ENCODE measurements around the gene MKI67. TPM values are rescaled to one million over a fixed set of nuclear protein-coding genes. Genes with fewer than 3 reads are reported as not detected.

The MKI67 gene, protein sequence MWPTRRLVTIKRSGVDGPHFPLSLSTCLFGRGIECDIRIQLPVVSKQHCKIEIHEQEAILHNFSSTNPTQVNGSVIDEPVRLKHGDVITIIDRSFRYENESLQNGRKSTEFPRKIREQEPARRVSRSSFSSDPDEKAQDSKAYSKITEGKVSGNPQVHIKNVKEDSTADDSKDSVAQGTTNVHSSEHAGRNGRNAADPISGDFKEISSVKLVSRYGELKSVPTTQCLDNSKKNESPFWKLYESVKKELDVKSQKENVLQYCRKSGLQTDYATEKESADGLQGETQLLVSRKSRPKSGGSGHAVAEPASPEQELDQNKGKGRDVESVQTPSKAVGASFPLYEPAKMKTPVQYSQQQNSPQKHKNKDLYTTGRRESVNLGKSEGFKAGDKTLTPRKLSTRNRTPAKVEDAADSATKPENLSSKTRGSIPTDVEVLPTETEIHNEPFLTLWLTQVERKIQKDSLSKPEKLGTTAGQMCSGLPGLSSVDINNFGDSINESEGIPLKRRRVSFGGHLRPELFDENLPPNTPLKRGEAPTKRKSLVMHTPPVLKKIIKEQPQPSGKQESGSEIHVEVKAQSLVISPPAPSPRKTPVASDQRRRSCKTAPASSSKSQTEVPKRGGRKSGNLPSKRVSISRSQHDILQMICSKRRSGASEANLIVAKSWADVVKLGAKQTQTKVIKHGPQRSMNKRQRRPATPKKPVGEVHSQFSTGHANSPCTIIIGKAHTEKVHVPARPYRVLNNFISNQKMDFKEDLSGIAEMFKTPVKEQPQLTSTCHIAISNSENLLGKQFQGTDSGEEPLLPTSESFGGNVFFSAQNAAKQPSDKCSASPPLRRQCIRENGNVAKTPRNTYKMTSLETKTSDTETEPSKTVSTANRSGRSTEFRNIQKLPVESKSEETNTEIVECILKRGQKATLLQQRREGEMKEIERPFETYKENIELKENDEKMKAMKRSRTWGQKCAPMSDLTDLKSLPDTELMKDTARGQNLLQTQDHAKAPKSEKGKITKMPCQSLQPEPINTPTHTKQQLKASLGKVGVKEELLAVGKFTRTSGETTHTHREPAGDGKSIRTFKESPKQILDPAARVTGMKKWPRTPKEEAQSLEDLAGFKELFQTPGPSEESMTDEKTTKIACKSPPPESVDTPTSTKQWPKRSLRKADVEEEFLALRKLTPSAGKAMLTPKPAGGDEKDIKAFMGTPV (N-terminal part only)
- 16.5 and 19.7 TPM in 2 replicates for total RNA-seq

DNA sequence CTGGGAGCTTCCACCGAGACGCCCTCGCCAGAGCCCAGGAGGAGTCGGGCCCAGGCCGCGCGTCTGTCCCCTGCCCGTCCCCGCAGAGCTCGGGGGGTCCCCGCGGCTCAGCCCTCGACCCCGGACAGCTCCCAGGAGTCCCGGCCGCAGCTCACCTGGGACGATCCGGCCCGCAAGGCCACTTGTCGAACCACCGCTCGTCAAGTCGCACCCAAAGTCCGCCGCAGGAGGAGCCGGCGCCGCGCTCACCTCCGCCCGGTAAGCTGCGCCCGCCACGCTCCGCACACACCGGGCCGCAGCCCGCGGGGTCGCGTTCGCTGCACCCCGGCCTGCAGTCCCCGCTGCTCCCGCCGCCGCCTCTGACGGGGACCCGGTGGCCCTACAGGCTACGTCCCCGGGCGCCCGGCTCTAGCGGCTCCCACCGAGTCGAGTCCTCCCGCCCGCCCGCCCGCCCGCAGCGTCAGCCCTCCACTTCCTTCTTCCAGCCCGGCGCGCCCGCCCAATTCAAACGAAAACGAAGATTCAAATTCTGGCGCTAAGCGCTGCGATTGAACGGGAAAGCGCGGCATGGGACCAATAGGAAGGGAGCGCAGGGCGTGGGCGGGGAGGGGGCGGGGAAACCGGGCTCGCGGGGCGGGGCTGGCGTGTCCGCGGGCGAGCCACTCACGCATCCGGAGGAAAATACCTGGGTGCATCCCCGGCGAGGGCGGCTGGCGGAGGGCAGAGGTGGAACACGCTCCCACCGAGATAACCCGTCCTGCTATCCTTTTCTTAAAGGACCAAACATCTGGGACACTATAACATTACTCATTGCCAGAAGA lies at the start of gene MKI67:
Gene MKI67 (minus strand): TSS at position 480 of the 821 bp plus-strand sequence. CDS start 756 bp downstream, outside the sequence.

Other genes starting within 250 kb of the MKI67 start
- gene CLRN3, start 233.5 kb downstream of the MKI67 start, total RNA-seq = not detected in 2 replicates
- 0.72 and 7.8 TPM in 2 replicates for gene PTPRE, start 219.3 kb downstream of the MKI67 start, total RNA-seq